ENCODE data around the gene SPC24.
A peak's percentile ranks its signal among the peaks of the same experiment; 100 is the strongest.

Gene SPC24, protein sequence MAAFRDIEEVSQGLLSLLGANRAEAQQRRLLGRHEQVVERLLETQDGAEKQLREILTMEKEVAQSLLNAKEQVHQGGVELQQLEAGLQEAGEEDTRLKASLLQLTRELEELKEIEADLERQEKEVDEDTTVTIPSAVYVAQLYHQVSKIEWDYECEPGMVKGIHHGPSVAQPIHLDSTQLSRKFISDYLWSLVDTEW

DNA sequence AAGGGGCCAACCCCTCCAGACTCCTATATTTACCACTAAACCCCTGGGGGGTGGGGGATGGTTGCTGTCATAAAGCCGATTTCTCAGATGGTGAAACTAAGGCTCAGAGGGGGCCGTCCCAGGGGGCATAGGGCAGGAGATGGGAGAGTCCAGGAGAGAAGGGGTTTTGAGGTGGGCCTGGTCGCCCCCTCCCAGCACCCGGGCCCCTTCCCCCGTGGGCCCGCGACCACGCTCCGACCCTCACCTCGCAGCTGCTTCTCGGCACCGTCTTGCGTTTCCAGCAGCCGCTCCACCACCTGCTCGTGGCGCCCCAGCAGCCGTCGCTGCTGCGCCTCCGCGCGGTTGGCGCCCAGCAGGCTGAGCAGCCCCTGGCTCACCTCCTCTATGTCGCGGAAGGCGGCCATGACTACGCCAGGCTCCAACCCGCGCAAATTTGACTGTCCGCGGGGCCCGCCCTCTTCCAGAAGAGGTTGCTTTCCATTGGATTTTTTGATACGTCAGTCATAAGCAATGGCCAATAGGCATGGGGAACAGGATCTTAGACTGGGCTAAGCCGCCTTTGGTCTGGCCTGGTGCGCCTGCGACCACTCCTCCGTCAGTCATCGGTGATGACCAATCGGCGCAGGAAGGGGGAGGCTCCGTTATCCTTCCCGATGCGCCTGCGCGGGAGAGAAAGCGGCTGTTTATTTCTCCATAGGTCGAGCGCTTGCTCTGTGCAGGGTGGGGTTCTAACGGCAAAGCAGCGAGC is at the start of gene SPC24:
SPC24 (minus strand) TSS at position 410 of the 748 bp plus-strand sequence; CDS start at position 404, 6 bp downstream.
- no peak for DNase-seq

DNA sequence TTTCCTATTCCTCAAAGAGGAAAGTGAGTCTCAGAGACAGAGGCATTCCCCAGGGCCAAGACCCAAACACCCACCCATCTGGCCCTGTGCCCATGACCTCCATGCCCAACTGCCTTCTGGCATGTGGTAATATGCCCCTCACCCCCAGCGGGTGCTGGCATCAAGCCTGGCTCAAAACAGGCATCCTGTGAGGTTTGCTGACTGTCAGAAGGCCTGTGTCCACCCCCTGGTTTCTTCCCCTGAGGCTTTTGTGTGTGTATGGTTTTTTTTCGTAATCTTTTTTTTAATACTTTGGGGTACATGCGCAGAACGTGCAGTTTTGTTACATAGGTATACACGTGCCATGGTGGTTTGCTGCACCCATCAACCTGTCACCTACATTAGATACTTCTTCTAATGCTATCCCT is 49.4 kb upstream of the SPC24 start:
- no peak for DNase-seq

DNA sequence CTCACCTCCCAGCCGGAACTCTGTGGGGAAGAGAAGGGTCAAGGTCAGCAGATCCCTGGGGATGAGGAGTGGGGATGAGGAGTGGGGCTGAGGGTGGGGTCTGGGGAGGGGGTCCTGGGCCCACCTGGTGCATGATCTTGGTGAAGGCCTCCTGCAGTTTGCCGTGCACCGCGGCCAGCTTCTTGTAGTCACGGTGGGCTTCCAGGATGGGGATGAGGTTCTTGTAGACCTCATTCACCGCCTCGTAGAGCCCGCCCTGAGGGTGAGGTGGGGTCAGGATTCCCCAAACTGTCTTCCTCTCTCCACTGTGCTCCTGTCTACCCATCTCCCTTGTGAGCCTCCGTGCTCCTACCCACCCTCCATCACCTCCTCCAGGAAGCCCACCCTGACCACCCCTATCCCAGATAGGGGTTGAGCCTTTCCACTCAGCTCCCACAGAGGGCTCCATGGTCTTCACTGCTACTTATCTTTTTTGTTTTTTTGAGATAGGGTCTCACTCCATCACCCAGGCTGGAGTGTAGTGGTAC is 48.6 kb upstream of the SPC24 start:
- no peak for DNase-seq

DNA sequence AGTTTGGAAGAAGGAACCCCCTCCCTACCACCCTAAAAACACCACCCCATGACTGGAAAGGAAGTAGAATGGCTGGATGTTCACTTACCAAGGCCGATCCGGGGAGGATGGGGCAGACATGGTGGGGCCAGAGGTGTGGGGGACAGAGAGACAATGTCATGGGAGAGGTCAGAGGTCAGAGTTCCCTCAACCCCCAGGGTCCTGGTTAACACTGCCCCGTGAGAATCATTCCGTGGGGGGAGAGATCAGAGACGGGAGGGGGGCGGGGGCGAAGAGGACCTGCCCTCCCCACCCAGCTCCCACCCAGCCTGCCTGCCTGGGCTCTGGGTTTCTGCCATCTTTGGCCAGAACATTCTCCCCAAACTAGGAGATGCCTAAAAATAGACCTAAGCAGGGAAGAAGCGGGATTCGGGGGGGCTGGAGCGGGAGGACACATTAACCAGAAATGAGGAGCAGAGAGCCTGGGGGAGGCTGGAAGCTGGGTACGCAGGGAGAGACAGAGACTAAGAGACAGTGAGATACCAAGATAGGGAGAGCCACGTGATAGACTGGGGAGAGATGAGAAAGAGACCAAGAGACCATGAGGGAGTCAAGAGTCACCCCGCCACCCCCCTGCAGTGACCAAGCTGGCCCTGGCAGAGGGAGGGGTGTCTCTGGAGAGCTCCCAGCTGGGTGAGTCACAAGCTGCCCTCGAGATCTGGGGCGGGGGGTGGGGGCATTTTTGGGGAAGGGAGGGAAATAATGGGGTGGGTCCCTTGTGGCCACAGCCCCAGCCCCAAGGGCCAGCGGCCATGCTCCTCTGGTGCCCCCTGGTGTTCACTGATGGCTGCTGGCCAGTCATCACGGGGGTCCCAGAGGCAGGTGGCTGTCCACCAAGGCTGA is 47.9 kb upstream of the SPC24 start:
- DNase-seq, result no peak

DNA sequence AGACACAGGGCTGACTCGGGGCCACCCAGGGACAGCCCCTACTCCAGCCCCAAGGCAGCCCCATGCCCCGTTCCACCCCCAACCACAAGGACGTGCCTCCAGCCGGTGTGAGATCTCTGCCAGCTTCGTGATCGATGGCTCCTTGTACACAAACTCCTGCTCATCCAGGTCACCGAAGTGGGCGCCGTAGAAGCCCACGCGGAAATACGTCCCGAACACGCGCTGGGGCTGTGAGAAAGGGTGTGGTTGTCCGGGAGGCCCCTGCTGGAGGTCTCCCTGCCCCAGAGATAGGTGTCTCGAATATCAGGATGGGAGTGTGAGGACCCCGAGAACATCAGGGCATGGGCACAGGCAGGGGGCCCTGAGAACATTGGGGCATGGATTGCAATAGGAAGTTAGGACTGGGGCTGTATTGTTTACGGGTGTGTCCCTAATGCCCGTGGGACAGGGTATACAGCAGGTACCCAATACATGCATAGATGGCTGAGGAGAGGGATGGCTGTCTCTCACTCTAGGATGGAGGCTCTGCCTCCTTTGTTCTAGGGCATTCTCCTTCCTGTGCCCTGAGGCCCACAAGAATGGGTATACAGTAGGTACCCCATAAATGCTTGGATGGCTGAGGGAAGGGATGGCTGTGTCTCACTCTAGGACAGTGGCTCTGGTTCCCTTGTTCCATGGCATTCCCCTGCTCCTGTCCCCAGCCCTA is 47.1 kb upstream of the SPC24 start:
- no peak for DNase-seq

DNA sequence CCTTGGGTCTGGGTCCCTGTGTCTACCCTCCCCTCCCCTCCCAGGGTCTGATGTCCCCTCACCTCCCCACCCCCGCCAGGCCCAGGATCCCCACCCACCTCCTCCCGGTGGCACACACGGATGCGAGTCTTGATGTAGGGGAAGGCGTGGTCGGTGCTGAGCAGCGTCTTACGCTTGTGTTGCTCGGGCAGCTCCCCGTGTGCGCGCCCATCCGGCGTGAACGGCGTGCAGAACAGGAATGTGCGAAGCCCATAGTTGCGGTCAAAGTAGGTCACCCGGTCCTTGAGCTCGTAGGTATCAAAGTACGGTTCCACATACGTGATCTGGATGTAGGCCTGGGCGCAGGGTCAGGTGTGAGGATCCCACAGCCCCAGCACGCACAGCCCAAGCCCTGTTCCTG is 46.2 kb upstream of the SPC24 start:
- no peak for DNase-seq

DNA sequence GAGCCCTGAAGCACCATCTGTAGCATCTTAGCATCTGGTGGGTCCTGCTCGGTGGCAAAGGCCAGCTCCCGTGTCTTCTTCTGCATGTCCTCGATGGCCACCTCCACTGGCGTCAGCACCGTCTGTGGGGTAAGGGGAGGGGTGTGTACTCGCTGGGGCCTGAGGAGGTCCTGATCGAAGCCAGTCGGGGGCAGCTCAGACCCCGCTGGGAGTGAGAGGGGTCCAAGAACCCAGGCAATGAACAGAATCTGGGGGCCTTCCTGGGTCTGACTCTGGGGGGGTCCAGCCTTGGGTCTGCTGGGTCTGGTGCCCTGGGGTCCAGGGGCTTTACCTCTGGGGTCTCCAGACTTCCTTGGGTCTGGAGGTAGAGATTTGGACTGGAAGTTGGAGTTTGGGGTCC is 45.3 kb upstream of the SPC24 start:
- DNase-seq, result no peak

DNA sequence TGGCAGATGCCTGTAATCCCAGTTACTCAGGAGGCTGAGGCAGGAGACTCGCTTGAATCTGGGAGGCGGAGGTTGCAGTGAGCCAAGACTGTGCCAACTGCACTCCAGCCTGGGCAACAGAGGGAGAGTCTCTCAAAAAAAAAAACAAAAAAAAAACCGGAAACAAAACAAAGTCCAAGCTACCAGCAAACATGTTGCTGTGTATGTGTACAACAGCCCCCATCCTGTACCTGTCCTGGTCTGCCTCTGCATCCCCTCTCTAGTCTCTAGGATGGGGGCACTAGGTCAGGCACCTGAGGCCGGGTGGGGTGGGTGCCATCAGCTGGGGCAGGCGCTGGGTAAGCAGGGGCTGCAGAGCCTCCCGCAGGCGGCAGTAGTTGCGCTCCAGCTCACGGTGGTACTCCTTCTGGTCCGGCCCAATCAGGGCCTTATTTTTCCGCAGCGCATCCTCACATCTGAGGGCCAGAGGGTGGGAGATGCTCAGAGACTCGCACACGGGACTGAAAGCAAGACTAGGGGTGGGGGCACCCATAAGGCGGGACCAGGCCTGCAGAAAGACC is 44.5 kb upstream of the SPC24 start:
- DNase-seq, result no peak

DNA sequence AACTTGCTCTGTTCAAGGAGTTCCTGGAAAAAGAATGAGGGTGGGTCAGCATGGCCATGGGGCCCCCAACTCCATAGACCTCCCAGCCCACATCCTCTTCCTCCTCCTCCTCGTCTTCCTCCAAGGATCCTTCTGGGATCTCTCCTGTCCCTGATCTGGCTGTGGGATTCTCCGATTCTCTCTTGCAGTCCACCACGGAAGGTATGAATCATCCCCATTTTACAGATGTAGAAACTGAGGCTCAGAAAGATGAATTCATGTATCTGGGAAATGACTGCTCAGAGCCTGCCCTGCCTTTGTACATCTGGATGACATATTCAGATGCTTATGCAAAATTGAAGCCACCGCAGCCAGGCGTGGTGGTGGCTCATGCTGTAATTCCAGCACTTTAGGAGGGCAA is 43.9 kb upstream of the SPC24 start:
- DNase-seq, result no peak

DNA sequence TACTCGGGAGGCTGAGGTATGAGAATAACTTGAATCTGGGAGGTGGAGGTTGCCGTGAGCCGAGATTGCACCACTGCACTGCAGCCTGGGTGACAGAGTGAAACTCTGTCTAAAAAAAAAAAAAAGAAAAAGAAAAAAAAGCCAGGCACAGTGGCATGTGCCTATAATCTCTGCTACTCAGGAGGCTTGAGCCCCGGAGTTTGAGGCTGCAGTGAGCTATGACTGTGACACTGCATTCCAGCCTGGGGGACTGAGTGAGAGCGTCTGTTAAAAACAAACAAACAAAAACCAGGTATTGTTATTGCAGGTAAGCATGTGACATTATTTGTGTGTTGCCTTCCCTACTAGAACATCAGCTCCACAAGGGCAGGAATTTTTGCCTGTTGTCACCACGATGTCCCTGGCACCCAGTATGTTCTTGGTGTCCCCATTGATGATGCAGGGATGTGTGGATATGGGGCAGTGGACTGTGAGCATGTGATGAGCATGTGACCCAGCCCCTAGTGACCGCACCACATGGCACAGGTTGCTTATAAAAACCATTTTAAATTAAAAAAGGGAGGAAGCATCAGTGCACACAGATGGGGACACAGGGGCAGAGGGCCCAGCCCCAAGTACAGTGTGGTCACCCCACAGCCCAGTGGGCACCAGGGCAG is 43.3 kb upstream of the SPC24 start:
- no peak for DNase-seq

DNA sequence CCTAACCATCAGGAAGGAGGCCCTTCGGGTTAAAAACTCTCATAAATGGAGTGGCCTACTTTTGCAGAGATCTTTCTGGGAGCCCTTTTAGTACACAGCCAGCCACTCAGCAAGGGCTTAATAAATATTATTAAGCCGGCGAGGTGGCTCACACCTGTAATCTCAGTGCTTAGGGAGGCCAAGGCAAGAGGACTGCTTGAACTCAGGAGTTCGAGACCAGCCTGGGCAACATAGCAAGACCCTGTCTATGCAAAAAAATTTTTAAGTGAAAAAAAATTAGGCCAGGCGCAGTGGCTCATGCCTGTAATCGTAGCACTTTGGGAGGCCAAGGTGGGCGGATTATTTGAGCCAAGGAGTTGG is 42.6 kb upstream of the SPC24 start:
- DNase-seq, result no peak

DNA sequence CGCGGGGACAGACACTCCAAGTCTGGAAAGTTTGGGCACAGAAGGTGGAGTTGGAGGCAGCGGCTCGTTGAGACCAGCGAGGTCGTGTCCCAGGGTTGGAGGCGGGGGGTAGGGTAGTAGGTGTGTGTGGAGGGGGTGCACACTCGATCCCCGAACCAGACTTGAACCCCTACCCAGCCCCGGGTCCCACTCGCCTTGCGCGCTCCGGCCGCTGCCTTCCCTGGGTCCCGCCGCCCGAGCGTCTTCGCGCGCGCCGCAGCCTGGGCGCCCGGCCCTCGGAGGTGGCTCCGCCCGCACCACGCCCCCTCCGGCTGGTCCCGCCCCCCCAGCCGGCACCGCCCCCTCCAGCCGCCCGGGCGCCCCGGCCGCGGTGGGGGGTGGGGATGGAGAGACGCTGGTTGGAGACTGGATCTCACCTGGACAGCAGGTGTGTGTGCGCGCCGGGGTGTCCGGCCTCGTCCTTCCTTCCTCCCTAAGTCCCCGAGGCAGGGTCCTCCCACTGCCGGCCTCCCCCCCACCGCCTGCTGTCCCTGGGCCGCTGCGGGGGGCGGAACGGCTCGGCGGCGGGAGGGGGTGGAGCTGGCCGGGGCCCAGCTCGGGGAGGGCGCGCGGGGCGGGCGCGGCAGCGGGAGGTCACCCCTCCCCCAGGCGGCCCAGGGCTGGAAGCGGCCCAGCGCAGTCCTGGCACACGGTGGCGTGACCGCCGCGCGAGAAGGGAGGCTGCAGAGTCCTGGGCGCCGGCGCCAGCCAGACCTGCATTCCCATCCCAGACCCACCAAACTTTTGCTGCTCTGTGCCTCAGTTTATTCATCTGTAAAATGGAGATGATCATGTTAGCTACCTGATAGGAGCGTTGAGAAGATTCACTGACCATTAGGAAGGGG is 42.0 kb upstream of the SPC24 start, which contains the start of gene KANK2:
KANK2 (minus strand) TSS at position 255 of the 884 bp plus-strand sequence. CDS start 3,034 bp downstream, outside the sequence.
- DNase-seq, result peak; percentile 64

DNA sequence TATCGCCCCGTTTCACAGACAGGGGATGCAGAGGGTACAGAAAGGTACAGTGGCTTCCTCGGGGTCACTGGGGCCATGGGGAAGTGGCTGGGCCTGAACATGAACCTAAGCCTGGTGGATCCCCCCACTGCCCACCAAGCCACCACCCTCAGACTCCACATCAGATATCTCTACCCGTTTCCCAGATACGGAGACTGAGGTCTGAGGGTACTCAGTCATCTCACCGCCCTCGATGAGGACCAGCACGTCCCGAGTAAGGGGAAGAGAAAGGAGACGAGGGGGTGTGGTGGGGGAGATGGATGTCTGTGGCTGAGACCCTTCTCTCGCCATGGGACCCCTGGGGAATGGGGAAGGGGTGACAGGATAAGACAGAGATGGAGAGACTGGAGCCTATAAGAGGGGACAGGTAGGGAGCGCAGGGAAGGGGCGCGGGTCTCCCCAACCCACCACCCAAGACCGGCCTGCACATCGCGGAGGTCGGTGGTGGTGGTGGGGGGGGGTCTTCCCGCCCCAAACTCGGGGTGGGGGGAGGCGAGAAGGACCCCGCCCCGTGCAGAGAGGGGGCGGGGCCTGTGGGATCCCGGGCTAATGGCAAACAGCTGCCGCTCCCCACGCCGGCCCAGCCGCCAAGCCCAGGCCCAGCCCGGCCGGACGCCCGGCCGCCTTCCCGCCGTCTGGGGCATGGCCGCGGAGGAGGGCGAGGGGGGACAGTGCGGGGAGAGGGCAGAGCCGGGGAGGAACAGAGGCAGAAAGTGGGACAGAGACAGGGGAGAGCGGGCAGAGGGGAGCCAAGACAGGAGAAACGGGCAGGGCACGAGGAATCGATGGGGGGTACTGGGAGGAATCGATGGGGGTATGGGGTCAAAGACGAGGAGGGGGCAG is 41.1 kb upstream of the SPC24 start:
- no peak for DNase-seq

DNA sequence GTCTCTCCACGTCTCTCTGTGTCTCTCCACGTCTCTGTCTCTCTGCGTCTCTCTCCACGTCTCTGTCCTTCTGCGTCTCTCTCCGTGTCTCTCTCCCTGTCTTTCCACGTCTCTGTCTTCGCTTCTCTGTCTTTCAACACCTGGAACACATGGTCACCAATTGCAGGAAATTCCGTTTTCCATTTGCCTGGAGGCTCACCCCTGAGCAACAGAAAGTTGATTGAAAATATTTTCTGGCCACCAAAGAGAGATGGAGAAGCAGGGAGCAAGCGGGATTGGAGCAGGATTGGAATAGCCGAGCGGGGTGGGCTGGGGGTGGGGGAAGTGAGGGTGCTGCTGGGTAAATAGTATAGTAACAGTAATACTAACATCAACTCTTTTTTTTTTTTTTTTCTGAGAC is 40.1 kb upstream of the SPC24 start:
- no peak for DNase-seq

DNA sequence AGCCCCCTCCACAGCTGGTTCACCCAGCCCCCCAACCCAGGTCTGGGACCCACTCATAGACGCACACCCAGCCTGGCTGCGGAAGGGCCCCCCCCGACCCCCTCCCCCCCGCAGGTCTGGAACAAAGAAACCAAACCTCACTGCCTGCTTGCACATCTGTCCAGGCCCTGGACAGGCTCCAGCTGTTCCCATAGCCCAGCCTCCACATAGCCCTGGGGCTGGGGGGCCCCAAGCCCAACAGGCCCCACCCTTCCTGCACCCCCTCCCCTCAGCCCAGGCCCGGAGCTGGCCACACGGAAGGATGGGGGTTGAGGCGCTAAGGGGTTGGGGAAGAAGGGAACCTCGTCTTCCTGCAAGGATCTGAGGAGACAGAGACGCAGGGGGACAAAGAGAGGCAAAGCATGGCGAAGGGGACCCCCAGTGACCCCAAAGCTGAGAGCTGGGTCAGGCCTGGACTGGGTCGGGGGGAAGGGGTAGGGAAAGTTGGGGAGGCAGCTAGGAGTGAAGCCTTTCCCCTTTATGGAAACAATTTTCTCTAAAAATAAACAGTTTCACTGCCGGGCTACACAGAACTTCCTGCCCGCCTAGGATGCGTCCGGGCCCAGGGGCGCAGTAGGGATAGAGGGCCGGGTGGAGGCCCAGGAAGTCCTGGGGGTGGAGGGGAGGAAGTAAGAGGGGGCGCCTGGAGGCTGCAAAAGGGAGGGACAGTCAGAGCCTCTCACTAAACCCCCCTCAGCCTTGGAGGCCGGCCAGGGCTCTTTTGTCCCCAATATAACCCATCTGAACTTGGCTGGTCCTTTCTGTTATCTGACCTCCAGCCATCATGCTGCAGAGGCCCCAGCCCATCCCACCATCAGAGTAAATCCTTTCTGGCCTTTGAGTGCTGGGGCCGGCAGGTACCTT is 39.3 kb upstream of the SPC24 start:
- DNase-seq, result no peak

DNA sequence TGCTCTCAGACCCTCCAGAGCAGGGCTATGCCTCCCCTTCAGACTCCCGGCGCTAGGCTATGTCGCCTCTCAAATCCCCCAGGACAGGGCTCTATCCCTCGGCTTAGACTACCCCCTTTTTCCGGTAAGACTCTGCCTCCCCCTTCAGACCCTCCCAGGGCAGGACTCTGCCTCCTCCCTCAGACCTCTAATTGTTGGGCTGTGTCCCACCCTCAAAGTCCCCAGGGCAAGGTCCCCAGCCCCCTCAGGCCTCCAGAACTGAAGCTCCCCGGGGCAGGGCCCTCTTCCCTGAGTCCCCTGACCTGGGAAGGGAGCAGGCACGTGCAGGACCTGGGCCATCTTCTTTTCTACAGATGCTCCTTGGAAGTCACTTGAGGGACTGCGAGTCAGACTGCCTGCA is 38.6 kb upstream of the SPC24 start:
- no peak for DNase-seq

DNA sequence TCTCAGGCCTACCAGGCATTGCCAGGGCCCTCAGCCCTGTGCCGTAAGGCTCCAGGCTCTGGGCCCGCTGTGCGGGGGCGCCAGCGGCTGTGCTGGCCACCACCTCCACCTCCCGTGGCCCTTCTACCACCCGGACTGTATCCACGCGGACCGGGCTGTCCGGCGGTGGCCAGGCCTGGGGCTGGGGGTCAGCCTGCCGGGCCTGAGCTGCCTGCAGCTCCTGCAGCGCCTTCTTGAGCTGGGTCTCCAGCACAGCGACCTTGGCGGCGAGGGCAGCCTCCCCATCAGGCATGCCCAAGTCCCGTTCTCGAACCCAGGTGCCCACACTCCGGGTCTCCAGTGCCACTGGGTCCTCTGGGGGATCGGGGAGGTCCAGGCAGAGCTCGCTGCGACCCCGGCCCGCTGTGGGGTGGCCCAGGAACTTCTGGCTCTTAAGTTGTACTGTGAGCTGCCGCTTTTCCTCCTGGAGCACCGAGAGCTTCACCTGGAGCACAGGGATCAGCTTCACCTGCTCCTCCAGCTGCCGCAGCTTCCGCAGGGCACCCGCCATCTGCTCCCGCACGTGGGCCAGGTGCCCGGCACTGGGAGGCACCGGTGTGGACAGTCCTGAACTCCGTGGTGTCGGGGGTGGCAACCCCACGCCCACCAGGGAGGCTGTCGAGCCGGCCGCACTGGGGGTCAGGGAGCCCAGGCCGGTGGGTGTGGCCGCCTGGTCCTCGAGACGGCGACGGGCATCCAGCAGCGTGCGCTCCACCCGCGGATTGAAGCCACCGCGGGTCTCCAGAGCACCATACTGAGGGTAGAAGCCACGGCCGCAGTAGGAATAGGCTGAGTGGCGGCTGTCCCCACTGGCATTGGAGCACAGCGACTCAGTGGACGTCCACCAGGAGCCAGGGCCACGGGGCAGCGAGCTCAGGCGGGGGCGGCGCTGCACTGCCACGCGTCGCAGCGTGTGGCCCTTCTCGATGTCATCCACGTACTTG is 37.7 kb upstream of the SPC24 start:
- no peak for DNase-seq
